Esophagus squamous epithelium (tissue), 4 donors: ENCODE measurements around the gene AGAP2.

Experiments used
- CTCF ChIP-seq, 6 experiments: fragments of 450-650 bp in 4 of 6; fragments of 200-600 bp in 2 of 6; sonication (generic) in 2 of 6; IDR thresholded peaks; one replicate each; pipeline ENCODE4 v1.5.1; 2016 to 2019; ENCODE audit warnings: antibody characterized with exemption in 6 of 6, mild to moderate bottlenecking in 4 of 6, moderate library complexity in 4 of 6
- POLR2A ChIP-seq, 4 donors: fragments of 450-650 bp; IDR thresholded peaks; one replicate each; pipeline ENCODE4 v1.6.1; 2017; ENCODE audit warnings: antibody characterized with exemption in 4 of 4, mild to moderate bottlenecking in 4 of 4, moderate library complexity in 3 of 4

DNA sequence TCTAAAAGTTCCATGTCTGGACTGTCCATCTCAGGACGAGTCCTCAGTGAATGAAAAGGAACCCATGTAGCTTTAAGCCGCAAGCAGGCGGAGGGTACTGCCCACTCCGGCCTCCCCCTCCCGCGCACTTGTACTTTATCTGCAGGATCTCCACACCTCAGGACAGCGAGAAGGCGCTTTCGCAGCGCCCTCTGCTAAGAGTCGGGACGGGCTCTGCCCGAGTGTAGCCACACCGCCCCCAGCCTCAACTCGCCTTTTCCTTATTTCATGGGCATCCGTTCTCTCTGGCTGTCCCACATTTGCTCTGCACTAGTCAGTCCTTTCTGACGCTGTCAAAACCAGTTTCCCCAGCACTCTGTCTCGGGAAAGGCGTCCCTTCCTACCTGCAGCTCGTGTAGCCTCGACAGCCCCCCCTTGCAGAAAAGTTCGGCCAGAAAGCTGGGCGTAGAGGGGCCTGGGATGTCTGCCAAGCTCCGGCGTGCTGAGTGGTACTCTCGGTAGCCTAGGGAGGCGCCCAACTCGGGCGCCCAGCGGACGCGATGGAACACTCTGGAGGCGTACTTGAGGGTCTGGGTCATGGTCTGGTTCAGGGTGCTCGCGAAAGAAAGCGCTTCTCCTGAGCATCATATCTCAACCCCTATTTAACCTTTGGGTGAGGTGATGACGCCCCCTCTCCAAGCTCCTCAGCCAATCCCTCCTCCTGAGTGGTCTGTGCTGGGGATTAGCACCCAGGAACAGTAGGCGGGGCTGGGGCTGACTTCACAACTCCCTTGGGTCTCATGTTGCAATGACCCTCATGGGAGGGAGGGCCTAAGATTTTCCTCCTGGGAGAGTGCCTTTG, 28.1 kb upstream of the AGAP2 start, which contains the start of gene CYP27B1:
- TF ChIP-seq CTCF (IDR thresholded peaks at IDR 0.05) (no peak), POLR2A (IDR thresholded peaks at IDR 0.05) (no peak)
